ENCODE results near the gene ASB15. TPM values are rescaled to one million over a fixed set of nuclear protein-coding genes. Genes with fewer than 3 reads are reported as not detected.
"Not testable (repeated sequence)": the region's sequence is repeated elsewhere in the genome, so short reads cannot be mapped to it uniquely, and the experiment has no call there.

Gene ASB15
- total RNA-seq, 2 donors from 2014 or later = not detected

DNA sequence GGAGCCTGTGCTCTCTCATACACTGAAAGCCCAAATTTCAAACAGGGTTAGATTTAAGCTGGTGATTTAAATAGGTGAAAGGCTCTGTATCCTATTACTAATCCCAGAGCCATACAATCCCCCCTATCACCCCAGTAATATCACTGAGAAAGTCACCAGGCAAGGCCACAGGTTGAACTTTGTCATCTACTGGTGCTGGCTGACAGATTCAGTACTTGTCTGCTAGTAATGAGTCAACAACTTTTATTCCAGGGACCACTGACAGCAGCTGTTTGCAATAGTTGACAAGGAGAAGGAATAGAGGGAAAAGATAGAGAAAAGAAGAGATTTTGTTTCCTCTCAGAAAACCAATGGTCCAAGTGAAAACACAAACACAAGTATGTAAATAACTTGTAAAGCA is 10.4 kb downstream of the ASB15 start:
- peaks cover 19% of the 10 kb centered on the region for H3K27me3 Mint-ChIP-seq
- no peak overlapping the region for H3K27ac Mint-ChIP-seq
- H3K4me3 Mint-ChIP-seq = no peak overlapping the region
- H3K4me1 Mint-ChIP-seq = no peaks in the 10 kb centered on the region
- no peaks in the 10 kb centered on the region for H3K9me3 Mint-ChIP-seq
- no peaks in the 10 kb centered on the region for H3K36me3 Mint-ChIP-seq (ENCODE audit: low read depth)
- ATAC-seq (replicated peaks) = no peak

DNA sequence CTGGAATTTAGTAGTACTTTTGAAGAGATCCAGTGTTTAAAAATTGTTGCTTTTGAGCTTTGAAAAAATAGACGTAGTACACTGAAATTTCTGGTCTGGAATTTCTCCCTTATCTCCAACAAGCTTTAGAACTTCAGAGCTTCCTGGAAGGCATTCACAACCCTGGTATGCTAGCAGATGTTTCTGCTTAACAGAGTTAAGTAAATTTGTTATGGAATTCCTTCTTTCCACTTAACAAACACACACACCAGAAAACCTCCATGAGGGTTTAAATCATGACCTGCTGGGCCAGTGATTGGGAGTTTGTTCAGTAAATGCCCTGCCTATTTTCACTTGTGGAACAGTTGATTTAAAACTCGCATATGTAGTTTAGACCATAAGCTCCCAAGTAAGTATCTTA is 13.7 kb downstream of the ASB15 start:
- H3K36me3 Mint-ChIP-seq (ENCODE audit: low read depth) = no peaks in the 10 kb centered on the region
- no peak for ATAC-seq (replicated peaks)
- H3K27me3 Mint-ChIP-seq = peaks cover 25% of the 10 kb centered on the region

DNA sequence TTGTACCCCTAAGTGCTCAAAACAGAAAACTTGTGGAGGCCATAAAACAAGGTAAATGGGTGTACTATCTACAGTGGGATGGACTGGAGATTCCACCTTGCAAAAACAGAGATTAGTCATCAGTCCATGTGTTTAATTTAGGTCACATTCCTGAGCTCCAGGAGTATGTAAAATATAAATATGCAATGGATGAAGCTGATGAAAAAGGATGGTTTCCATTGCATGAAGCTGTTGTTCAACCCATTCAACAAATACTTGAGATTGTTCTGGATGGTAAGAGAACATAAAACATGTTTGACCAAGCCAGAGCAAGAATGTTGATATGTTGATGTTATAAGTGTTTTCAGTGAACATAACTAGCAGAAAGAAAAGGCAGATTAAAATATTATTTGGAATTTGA is 14.6 kb downstream of the ASB15 start:
- Mint-ChIP-seq H3K9me3 (no peaks in the 10 kb centered on the region), H3K27ac (no peak overlapping the region), H3K4me3 (no peak overlapping the region), H3K4me1 (no peaks in the 10 kb centered on the region), H3K36me3 (ENCODE audit: low read depth) (no peaks in the 10 kb centered on the region), H3K27me3 (peaks cover 25% of the 10 kb centered on the region)
- ATAC-seq (replicated peaks) = no peak

More for the DNA sequence above, 13.7 kb downstream of the ASB15 start:
- Mint-ChIP-seq H3K9me3 (no peaks in the 10 kb centered on the region), H3K4me1 (no peaks in the 10 kb centered on the region), H3K27ac (no peak overlapping the region), H3K4me3 (no peak overlapping the region)

DNA sequence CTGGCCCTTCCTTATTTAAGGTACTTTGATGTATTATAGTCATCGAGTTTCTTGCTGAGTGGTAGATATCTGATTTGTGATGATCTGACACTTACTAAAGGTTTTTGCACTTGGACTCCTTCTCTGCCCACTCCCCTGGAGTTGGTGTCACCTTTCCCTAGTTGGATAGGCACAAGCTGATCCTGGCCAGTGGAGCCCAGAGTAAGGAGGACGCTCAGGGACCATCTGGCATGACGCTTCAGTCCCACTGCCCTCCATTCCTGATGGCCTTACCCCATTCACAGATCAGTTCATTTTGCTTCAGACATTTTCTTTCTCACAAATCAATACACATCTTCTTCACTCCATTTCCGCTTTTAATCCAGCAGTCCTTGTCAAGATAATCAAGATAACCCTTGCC is 20.1 kb downstream of the ASB15 start:
- Mint-ChIP-seq H3K4me3 (no peak overlapping the region), H3K27ac (no peak overlapping the region), H3K9me3 (no peaks in the 10 kb centered on the region), H3K36me3 (ENCODE audit: low read depth) (no peaks in the 10 kb centered on the region), H3K4me1 (no peaks in the 10 kb centered on the region), H3K27me3 (peaks cover 10% of the 10 kb centered on the region)
- ATAC-seq (replicated peaks) = no peak

DNA sequence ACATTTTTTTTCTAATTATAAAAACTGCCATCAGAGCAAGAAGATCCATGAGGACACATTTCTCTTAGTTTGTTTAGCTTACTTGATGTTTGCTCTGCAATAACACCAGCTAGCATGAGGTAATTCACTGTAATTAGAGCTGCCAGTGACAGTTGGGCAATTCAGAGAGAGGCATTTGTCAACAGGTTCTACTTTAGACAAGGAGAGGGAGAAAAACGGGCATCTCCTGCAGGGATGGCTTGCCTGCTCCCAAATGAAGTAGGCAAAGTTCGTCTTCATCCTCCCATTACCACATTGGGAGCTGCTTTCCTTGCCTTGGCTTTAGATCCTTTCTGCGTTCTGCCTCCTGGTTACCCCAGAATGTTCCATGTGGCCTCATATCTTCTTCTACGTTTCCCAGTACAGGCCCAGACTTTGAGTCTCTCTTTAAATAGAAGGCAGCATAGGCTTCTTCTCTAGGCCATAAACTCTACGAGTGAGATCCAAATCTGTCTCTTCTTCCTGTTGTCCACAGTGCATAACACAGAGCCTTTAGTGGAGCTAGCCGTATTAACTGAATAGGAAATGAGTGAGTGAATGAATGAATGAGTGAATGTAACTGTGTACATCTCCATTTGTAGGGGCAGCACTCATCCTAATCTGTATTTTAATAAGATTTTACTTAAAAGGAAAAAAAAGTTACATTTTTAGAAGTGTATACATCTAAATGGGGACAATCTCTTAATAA is 21.2 kb downstream of the ASB15 start:
- Mint-ChIP-seq H3K4me1 (no peaks in the 10 kb centered on the region), H3K9me3 (no peaks in the 10 kb centered on the region), H3K36me3 (ENCODE audit: low read depth) (no peaks in the 10 kb centered on the region), H3K27ac (no peak overlapping the region), H3K27me3 (peaks cover 8% of the 10 kb centered on the region), H3K4me3 (no peak overlapping the region)
- no peak for ATAC-seq (replicated peaks)

DNA sequence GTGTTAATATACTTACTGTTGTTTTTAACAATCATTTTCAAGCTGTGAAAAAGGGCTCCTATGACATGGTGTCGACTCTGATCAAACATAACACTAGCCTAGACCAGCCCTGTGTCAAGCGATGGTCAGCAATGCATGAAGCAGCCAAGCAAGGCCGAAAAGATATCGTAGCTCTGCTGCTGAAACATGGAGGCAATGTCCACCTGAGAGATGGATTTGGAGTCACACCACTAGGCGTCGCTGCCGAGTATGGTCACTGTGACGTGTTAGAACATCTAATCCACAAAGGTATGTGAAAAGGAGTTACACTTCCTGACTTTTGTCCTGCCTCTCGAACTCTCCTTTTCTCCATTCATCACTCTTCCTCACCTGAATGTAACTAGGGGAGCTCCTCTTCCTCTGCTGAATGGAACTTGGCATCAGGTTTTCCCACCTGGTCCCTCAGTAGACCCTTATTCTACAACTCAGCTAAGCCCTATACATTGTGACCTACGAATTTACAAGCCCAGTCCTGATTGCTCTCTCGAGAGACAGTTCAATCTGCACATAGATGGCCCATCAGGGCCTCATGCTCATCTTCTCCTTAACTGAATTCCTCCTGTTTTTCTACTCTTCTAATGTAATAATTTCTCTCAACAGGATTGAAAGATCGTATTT is 23.0 kb downstream of the ASB15 start:
- Mint-ChIP-seq H3K4me1 (no peaks in the 10 kb centered on the region), H3K36me3 (ENCODE audit: low read depth) (no peaks in the 10 kb centered on the region), H3K27ac (no peak overlapping the region), H3K4me3 (no peak overlapping the region), H3K9me3 (no peaks in the 10 kb centered on the region), H3K27me3 (peaks cover 7% of the 10 kb centered on the region)
- ATAC-seq (replicated peaks) = peak; percentile 67

DNA sequence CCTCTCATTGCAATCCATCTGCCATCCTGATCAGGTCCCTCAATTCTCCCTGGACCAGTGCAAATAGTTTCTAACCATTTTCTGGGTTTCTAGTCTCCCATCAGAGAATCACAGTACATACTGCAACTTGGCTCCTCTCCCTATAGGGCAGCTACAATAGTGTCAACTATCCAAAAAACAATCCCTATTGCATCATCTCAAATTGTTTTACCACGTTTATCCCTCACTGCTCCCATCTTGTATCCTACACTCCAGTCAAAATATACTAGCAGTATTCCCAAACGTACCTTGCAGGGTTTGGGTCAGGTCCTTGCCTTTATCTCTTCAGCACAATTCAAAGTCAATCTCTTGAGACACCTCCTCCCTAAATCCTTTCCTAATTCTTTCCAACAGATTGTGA is 23.6 kb downstream of the ASB15 start:
- no peaks in the 10 kb centered on the region for H3K36me3 Mint-ChIP-seq (ENCODE audit: low read depth)
- H3K4me3 Mint-ChIP-seq = no peak overlapping the region
- ATAC-seq (replicated peaks) = no peak
- no peaks in the 10 kb centered on the region for H3K4me1 Mint-ChIP-seq
- H3K9me3 Mint-ChIP-seq = no peaks in the 10 kb centered on the region
- no peak overlapping the region for H3K27ac Mint-ChIP-seq
- H3K27me3 Mint-ChIP-seq = peaks cover 7% of the 10 kb centered on the region

DNA sequence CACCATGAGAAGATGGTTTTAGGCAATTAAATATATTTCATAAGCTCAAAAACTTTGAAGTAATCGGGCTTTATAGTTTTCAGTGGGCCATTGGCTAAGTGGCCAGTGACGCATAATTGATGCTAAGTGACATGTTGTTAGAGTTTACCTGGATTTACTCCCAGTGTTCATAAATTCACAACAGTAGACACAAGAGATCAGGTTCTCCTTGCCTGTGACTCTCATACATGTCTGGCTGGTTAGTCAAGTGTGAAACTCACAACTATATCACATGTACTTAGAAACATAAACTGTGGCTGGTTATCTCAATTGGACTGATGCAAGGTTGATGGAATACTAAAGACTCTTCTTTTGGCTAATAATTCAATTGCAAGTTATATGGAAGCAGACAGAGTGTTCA is 26.2 kb downstream of the ASB15 start:
- no peak for ATAC-seq (replicated peaks)
- Mint-ChIP-seq H3K27me3 (peaks cover 7% of the 10 kb centered on the region), H3K9me3 (no peaks in the 10 kb centered on the region), H3K4me3 (no peak overlapping the region), H3K27ac (no peak overlapping the region), H3K4me1 (no peaks in the 10 kb centered on the region), H3K36me3 (ENCODE audit: low read depth) (no peaks in the 10 kb centered on the region)

DNA sequence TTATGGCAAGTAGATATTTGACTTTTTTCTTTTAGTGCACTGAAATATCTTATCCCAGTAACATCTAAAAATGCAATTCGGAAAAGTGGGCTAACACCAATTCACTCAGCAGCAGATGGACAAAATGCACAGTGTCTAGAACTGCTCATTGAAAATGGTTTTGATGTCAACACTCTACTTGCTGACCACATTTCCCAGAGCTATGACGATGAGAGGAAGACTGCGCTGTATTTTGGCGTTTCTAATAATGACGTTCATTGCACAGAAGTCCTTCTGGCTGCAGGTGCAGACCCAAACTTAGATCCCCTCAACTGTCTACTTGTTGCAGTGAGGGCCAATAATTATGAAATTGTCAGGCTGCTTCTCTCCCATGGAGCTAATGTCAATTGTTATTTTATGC is 27.2 kb downstream of the ASB15 start:
- H3K27me3 Mint-ChIP-seq = peaks cover 7% of the 10 kb centered on the region
- no peak overlapping the region for H3K27ac Mint-ChIP-seq
- no peaks in the 10 kb centered on the region for H3K9me3 Mint-ChIP-seq
- no peak for ATAC-seq (replicated peaks)
- no peaks in the 10 kb centered on the region for H3K36me3 Mint-ChIP-seq (ENCODE audit: low read depth)
- H3K4me1 Mint-ChIP-seq = no peaks in the 10 kb centered on the region
- no peak overlapping the region for H3K4me3 Mint-ChIP-seq

DNA sequence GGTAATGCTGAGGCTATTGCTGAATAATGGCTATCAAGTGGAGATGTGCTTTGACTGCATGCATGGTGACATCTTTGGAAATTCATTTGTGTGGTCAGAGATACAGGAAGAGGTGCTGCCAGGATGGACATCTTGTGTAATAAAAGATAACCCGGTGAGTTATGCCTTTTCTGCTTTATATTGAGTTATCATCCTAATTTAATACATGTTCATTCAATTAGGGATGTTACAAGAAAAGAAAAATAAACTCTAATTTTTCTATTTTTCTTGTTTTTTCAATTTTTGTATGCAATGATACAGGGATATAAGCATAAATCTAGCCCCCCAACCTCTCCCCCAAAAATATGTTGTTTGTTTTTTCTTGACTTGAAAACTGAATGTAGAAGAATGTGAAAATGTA is 27.7 kb downstream of the ASB15 start:
- H3K9me3 Mint-ChIP-seq = no peaks in the 10 kb centered on the region
- peaks cover 7% of the 10 kb centered on the region for H3K27me3 Mint-ChIP-seq
- no peaks in the 10 kb centered on the region for H3K4me1 Mint-ChIP-seq
- no peak overlapping the region for H3K27ac Mint-ChIP-seq
- no peak for ATAC-seq (replicated peaks)
- H3K36me3 Mint-ChIP-seq (ENCODE audit: low read depth) = no peaks in the 10 kb centered on the region
- no peak overlapping the region for H3K4me3 Mint-ChIP-seq

DNA sequence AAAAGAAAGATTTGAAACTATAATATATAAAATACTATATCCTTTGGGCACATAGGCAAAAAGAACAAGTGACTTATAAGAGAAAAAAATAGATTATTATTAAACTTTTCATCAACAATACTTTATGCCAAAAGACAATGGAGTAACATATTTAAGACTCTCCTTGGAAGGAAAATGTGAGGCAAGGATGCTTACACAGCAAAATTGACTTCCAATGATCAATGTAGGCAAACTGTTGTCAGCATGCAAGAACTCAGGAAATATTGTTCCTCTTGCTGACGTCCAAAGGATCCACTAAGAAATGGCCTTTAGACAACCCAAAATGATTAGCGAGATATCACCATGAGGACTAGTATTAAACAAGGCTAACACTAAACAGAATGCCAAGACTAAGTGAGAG is 31.2 kb downstream of the ASB15 start:
- H3K27ac Mint-ChIP-seq = no peak overlapping the region
- peaks cover 12% of the 10 kb centered on the region for H3K27me3 Mint-ChIP-seq
- H3K4me1 Mint-ChIP-seq = no peaks in the 10 kb centered on the region
- H3K9me3 Mint-ChIP-seq = no peaks in the 10 kb centered on the region
- ATAC-seq (replicated peaks) = no peak
- no peaks in the 10 kb centered on the region for H3K36me3 Mint-ChIP-seq (ENCODE audit: low read depth)
- no peak overlapping the region for H3K4me3 Mint-ChIP-seq

DNA sequence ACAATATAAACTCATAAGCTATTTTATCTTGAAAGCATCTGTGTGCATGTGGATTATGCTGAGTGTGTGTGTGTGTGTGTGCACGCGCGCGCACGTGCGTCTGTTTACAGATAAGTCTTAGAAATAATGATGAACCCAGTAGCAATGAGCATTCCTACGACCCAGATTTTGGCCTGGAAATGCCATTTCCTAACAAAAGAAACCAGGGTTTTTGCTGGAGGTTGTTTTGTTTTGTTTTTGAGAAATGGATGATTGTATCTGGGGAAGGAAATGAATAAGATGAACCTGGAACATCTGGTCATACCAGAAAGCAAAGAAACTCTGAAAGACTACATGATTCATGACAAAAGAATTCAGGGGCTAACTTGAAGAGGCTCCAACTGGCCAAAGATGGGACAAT is 31.9 kb downstream of the ASB15 start:
- Mint-ChIP-seq H3K4me1 (no peaks in the 10 kb centered on the region), H3K27ac (no peak overlapping the region), H3K36me3 (ENCODE audit: low read depth) (no peaks in the 10 kb centered on the region), H3K4me3 (no peak overlapping the region), H3K27me3 (peaks cover 20% of the 10 kb centered on the region), H3K9me3 (no peaks in the 10 kb centered on the region)
- no peak for ATAC-seq (replicated peaks)

DNA sequence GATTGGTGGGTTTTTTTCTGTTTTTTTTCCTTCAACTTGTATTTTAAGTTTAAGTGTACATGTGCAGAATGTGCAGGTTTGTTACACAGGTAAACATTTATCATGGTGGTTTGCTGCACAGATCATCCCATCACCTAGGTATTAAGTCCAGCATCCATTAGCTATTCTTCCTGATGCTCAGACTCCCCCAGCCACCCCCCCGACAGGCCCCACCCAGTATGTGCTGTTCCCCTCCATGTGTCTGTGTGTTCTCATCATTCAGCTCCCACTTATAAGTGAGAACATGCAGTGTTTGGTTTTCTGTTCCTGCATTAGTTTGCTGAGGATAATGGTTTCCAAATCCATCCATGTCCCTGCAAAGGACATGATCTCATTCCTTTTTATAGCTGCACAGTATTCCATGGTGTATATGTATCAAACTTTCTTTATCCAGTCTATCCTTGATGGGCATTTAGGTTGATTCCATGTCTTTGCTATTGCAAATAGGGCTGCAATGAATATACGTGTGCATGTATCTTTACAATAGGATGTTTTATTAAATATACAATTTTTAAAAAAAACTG is 32.5 kb downstream of the ASB15 start:
- not testable (repeated sequence) for H3K36me3 Mint-ChIP-seq (ENCODE audit: low read depth); H3K9me3 Mint-ChIP-seq; ATAC-seq (replicated peaks); H3K4me1 Mint-ChIP-seq; H3K27ac Mint-ChIP-seq; H3K4me3 Mint-ChIP-seq
- peaks cover 21% of the 10 kb centered on the region for H3K27me3 Mint-ChIP-seq

DNA sequence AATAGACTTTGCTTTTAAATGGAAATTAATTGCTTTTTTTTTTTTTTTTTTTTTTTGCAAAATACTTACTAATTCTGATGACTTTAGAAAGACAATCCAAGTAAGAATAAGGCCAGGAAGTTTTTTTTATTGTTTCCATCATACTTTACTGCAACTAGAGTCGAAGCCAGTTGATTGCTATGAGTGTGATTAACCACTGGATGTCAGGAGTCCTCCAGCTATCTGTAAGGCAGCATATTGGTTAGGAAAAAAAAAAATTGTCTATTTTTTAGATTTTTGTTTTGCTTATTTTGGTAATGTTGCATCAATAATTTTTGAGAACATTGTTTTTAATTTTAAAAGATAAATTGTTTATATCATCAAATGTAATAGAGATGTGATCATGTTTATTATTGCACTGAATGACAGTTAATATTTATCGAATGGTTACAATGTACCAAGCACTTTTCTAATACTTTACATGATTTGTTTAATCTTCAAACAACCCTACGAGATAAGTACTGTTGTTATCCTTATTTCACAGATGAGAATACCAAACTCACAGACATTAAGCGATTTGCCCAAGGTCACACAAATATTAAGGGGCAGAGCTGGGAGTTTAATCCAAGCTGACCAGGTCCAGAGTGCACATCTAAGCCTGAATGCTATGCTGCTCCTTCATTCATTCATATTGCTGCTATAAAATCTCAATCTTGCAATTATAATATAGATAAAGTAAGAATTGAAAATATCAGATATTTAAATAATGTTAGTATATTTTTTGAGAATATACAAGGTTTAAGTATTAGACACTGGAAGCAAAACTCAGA is 34.1 kb downstream of the ASB15 start:
- Mint-ChIP-seq H3K4me3 (no peak overlapping the region), H3K4me1 (no peaks in the 10 kb centered on the region), H3K27ac (no peak overlapping the region), H3K36me3 (ENCODE audit: low read depth) (no peaks in the 10 kb centered on the region), H3K27me3 (peaks cover 15% of the 10 kb centered on the region), H3K9me3 (no peaks in the 10 kb centered on the region)
- no peak for ATAC-seq (replicated peaks)

DNA sequence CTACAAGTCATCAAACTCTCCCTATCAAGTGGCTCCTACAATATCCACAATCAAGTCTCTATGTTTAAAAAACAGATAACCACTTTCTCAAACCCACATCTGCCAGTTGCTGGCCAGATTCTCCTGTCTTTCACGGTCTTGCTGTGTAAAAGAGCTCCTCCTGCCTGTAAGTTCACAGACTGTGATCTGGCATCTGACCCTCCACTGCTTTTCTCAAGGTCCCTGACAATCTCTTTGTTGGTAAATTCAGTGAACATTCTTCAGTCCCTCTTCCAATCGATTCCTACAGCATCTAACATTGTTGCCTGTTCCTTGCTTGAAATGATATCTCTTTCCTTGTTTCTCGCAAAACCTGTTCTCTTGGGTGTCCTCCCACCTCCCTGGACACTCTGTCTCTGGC is 35.6 kb downstream of the ASB15 start:
- no peaks in the 10 kb centered on the region for H3K9me3 Mint-ChIP-seq
- H3K4me3 Mint-ChIP-seq = no peak overlapping the region
- H3K4me1 Mint-ChIP-seq = no peaks in the 10 kb centered on the region
- H3K27me3 Mint-ChIP-seq = peaks cover 24% of the 10 kb centered on the region
- no peaks in the 10 kb centered on the region for H3K36me3 Mint-ChIP-seq (ENCODE audit: low read depth)
- H3K27ac Mint-ChIP-seq = no peak overlapping the region
- ATAC-seq (replicated peaks) = no peak

Measured in activated T-helper 17 cell treated with anti-CD3 and anti-CD28 coated beads, Interleukin-2, amount 50 U/mL, for 72 hours (primary cell).